A549 (cell line): ENCODE results near the gene H6PD. TPM values are rescaled to one million over a fixed set of nuclear protein-coding genes. Genes with fewer than 3 reads are reported as not detected.

ENCODE experiments used
- ATAC-seq, 2 experiments: fragments of 200-7000 bp in 1 of 2; fragments of >200 bp in 1 of 2; cut with Nextera tagmentation in 1 of 2; cut with Tn5 transposase in 1 of 2; 3 replicates each; pipeline versions ENCODE4 v1.8.0 to v1.9.1; 2018 to 2020; ENCODE audit warnings: mild to moderate bottlenecking in 1 of 2, moderate library complexity in 1 of 2
- CTCF ChIA-PET: fragments of 300-600 bp; sonication (Branson Sonifier 250); formaldehyde crosslinking; extraction: SDS; loops from one replicate; lab custom pipeline; 2021; ENCODE audit warnings: antibody characterized with exemption, inconsistent platforms; lab: Yijun Ruan, JAX
- POLR2A ChIA-PET: fragments of 350-600 bp; formaldehyde crosslinking; extraction: SDS; loops from one replicate; lab custom pipeline; 2021; ENCODE audit warnings: antibody characterized with exemption, inconsistent platforms; lab: Yijun Ruan, JAX
- DNase-seq, 2 experiments: peaks; one replicate each; pipeline versions ENCODE4 v3.0.0 to v3.0.0-alpha.2; 2011 to 2016; ENCODE audit warnings: low read depth in 1 of 2, low spot score in 1 of 2
- FAIRE-seq: peaks from 2 replicates; lab custom pipeline; 2011; peaks lifted over from hg19 to GRCh38; lab: Jason Lieb, UNC
- H3K27ac ChIP-seq, 2 experiments: fragments of >200 bp; sonication (Bioruptor Twin); formaldehyde crosslinking; 3 replicates each; pipeline ENCODE4 v1.5.1; 2016 to 2017
- H3K4me1 ChIP-seq: fragments of >200 bp; sonication (Bioruptor Twin); formaldehyde crosslinking; 3 replicates; pipeline ENCODE4 v1.6.1; 2016
- H3K4me2 ChIP-seq: fragments of >200 bp; sonication (Bioruptor Twin); formaldehyde crosslinking; 3 replicates; pipeline ENCODE4 v1.6.1; 2016
- H3K4me3 ChIP-seq: fragments of >200 bp; sonication (Bioruptor Twin); formaldehyde crosslinking; 3 replicates; pipeline ENCODE4 v1.5.1; 2016
- H3K9me3 ChIP-seq: fragments of >200 bp; sonication (Bioruptor Twin); formaldehyde crosslinking; 3 replicates; pipeline ENCODE4 v1.6.1; 2016
- CBX2 ChIP-seq: fragments of 200-600 bp; sonication (generic); IDR thresholded peaks from 2 replicates; pipeline ENCODE4 v1.6.1; 2016; ENCODE audit warnings: low read depth, mild to moderate bottlenecking, borderline replicate concordance
- CEBPB ChIP-seq, 2 experiments: fragments of >200 bp in 1 of 2; sonication (Bioruptor Twin) in 1 of 2; formaldehyde crosslinking in 1 of 2; IDR thresholded peaks; 2 replicates each; pipeline ENCODE4 v1.6.1; 2012 to 2016
- E2F6 ChIP-seq: IDR thresholded peaks from 2 replicates; pipeline ENCODE4 v1.6.1; 2012; ENCODE audit warnings: low read depth, borderline replicate concordance
- ELK1 ChIP-seq: fragments of 150-350 bp; IDR thresholded peaks from 2 replicates; pipeline ENCODE4 v1.6.1; 2014; ENCODE audit warnings: low read depth, mild to moderate bottlenecking, low read length
- EP300 ChIP-seq, 2 experiments: fragments of >200 bp; sonication (Bioruptor Twin); formaldehyde crosslinking; IDR thresholded peaks; 2 replicates in 1 of 2; 3 replicates in 1 of 2; pipeline ENCODE4 v1.6.1; 2016 to 2017
- FOSB ChIP-seq: fragments of 250-450 bp; sonication (Bioruptor Pico); IDR thresholded peaks from 2 replicates; pipeline ENCODE4 v1.5.0; 2020; ENCODE audit warnings: mild to moderate bottlenecking, moderate library complexity
- HES2 ChIP-seq: fragments of >200 bp; sonication (Bioruptor Twin); formaldehyde crosslinking; IDR thresholded peaks from 2 replicates; pipeline ENCODE4 v1.6.1; 2016
- HMGXB4 ChIP-seq: fragments of 250-450 bp; sonication (Bioruptor Pico); IDR thresholded peaks from 2 replicates; pipeline ENCODE4 v1.5.0; 2021; ENCODE audit warnings: mild to moderate bottlenecking, moderate library complexity, borderline replicate concordance
- JUN ChIP-seq, 2 experiments: fragments of >200 bp; sonication (Bioruptor Twin); formaldehyde crosslinking; IDR thresholded peaks; 2 replicates in 1 of 2; 3 replicates in 1 of 2; pipeline ENCODE4 v1.6.1; 2016 to 2017
- KDM1A ChIP-seq: fragments of 200-600 bp; sonication (generic); IDR thresholded peaks from 2 replicates; pipeline ENCODE4 v1.6.1; 2016; ENCODE audit warnings: low read depth, mild to moderate bottlenecking
- MAX ChIP-seq: IDR thresholded peaks from 2 replicates; pipeline ENCODE4 v1.6.1; 2012
- MAZ ChIP-seq: fragments of 150-350 bp; IDR thresholded peaks from 2 replicates; pipeline ENCODE4 v1.6.1; 2014; ENCODE audit warnings: antibody characterized with exemption, low read depth, low read length, borderline replicate concordance
- NFE2L2 ChIP-seq: fragments of 150-350 bp; conservative IDR thresholded peaks from 2 replicates; pipeline ENCODE4 v1.6.1; 2014; ENCODE audit warnings: low read length
- NR3C1 ChIP-seq: fragments of >200 bp; sonication (Bioruptor Twin); formaldehyde crosslinking; IDR thresholded peaks from 3 replicates; pipeline ENCODE4 v1.6.1; 2017
- POLR2A ChIP-seq: IDR thresholded peaks from 2 replicates; pipeline ENCODE4 v1.6.1; 2012; ENCODE audit warnings: mild to moderate bottlenecking, low read length
- RARB ChIP-seq: fragments of 250-450 bp; sonication (Bioruptor Pico); IDR thresholded peaks from 2 replicates; pipeline ENCODE4 v1.8.0; 2021; ENCODE audit warnings: mild to moderate bottlenecking, moderate library complexity
- ZFP36 ChIP-seq: fragments of 450-650 bp; IDR thresholded peaks from 2 replicates; pipeline ENCODE4 v1.6.1; 2014; ENCODE audit warnings: borderline replicate concordance; ENCODE audit not compliant: partially characterized antibody
- ZNF302 ChIP-seq: fragments of 250-450 bp; sonication (Bioruptor Pico); IDR thresholded peaks from 2 replicates; pipeline ENCODE4 v1.9.0; 2021; ENCODE audit warnings: inconsistent platforms, mild to moderate bottlenecking, moderate library complexity
- WGBS: methylation state at CpG from one replicate; pipeline ENCODE4 v1.1.6; 2017; ENCODE audit errors: missing lambda C conversion rate; 5-methylcytosine and 5-hydroxymethylcytosine counted together
- polyA plus RNA-seq, 4 experiments: library from polyadenylated mRNA; depleted of rRNA in 3 of 4; stranded (reverse); fragments of >200 nt; fragmentation: RNase III in 1 of 4; extraction: RNeasy Plus Mini Kit Qiagen cat#74134 plus additional on column Dnase treatment in 1 of 4; gene quantifications; 2 replicates in 3 of 4; 3 replicates in 1 of 4; pipeline ENCODE4 v1.2.3, GENCODE V29; 2011 to 2017

The H6PD gene
- polyA plus RNA-seq, 2 of the 4 experiments (the other 2 are of a cell fraction): 6.0 to 7.9 TPM

- H3K9me3 ChIP-seq: no peaks in the 10 kb centered on the region
- ChIA-PET CTCF (interaction anchor here (0.6 to 10.1 kb wide), 23 partner anchors 9 to 366 kb away, joined by 3 to 127 read pairs (median 5); partner anchors contain the start of genes H6PD and SPSB1), POLR2A (no interaction called here)
- 79% methylated on average over 7 of the region's 7 CpGs for WGBS
- DNase-seq (no peak), ATAC-seq (no peak), FAIRE-seq (no peak)
- no peak overlapping the region for H3K27ac ChIP-seq
- peaks cover 6% of the 10 kb centered on the region; the same call in 2 of the 3 replicates for H3K4me1 ChIP-seq
- TF ChIP-seq ZFP36 (no peak), KDM1A (no peak), CEBPB (IDR thresholded peaks at IDR 0.05) (no peak), CBX2 (no peak)
- no peak overlapping the region for H3K4me2 ChIP-seq
- no peak overlapping the region for H3K4me3 ChIP-seq
These were observed 33.4 kb downstream of the H6PD start for GRCh38 chr1:9267827-9268581.

GRCh38 chr1:9269078-9269501 lies 34.5 kb downstream of the H6PD start:
- WGBS: 82% methylated on average over 17 of the region's 17 CpGs
- ATAC-seq: no peak
- TF ChIP-seq HES2 (no peak), NR3C1 (no peak), E2F6 (no peak), CBX2 (no peak), ELK1 (no peak)
- peaks cover 6% of the 10 kb centered on the region; the same call in 2 of the 3 replicates for H3K4me1 ChIP-seq
- no peak for FAIRE-seq
- H3K9me3 ChIP-seq: no peaks in the 10 kb centered on the region
- no peak for DNase-seq
- H3K4me3 ChIP-seq: no peak overlapping the region
- H3K27ac ChIP-seq: no peak overlapping the region
- CTCF ChIA-PET: interaction anchor here (0.7 to 10.1 kb wide), 8 partner anchors 11 to 367 kb away, joined by 3 to 127 read pairs (median 4); no protein-coding TSS in a partner anchor
- no peak overlapping the region for H3K4me2 ChIP-seq
- POLR2A ChIA-PET: no interaction called here

GRCh38 chr1:9269721-9270120 lies 35.1 kb downstream of the H6PD start:
- FAIRE-seq: no peak
- peaks cover 6% of the 10 kb centered on the region; the same call in 2 of the 3 replicates for H3K4me1 ChIP-seq
- TF ChIP-seq ELK1: no peak
- no peak for TF ChIP-seq POLR2A
- TF ChIP-seq MAX: no peak
- TF ChIP-seq RARB (CRISPR knock-in tag): no peak
- no peak for TF ChIP-seq JUN (IDR thresholded peaks at IDR 0.05)
- no peak for TF ChIP-seq MAZ
- no peak for TF ChIP-seq ZFP36
- no peak for TF ChIP-seq EP300 (IDR thresholded peaks at IDR 0.05)
- no peak for TF ChIP-seq CEBPB (IDR thresholded peaks at IDR 0.05)
- TF ChIP-seq FOSB (CRISPR knock-in tag): no peak
- no peak for TF ChIP-seq ZNF302 (CRISPR knock-in tag)
- TF ChIP-seq HMGXB4 (CRISPR knock-in tag): no peak
- TF ChIP-seq NFE2L2: no peak
- no peak overlapping the region for H3K27ac ChIP-seq
- ATAC-seq: no peak
- H3K9me3 ChIP-seq: no peaks in the 10 kb centered on the region
- 89% methylated on average over 9 of the region's 12 CpGs for WGBS
- ChIA-PET CTCF (interaction anchor here (0.9 to 10.1 kb wide), 5 partner anchors 11 to 303 kb away, joined by 3 to 127 read pairs (median 4); no protein-coding TSS in a partner anchor), POLR2A (no interaction called here)
- no peak overlapping the region for H3K4me3 ChIP-seq
- DNase-seq: no peak
- no peak overlapping the region for H3K4me2 ChIP-seq
